Stimulated activated CD8-positive, alpha-beta memory T cell treated with anti-CD3 and anti-CD28 coated beads, Interleukin-15, amount 100 ng/mL, for 1 hour (primary cell): Measurements from ENCODE around the gene JTB.

Source experiments
- DNase-seq: peaks from one replicate; pipeline ENCODE4 v3.0.0-alpha.2; 2020; ENCODE audit warnings: low read depth

JTB gene

DNA sequence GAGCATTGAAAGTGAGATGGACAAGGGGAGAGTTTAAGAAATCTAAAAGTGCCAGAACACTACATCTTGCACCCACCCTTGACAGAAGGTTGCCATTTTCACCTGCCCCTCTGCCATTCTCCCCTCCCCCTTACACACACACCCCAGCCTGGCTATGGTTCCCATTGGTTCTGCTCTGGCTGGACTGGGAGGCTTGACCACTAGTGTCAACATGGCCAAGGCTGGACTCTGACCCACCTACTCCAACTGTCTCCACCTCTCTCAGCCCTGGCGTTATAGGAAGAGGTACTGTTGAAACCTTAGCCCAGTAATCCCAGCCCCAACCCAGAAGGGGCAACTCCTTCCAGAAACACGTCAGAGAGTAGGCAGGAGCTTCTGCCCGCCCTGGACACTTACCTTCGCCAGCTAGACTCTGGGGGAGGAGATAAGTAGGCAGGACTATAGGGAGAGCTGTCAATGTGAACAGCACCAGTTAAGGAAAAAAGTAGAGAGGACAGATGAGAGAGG is 23.6 kb downstream of the JTB start:
- DNase-seq = no peak

DNA sequence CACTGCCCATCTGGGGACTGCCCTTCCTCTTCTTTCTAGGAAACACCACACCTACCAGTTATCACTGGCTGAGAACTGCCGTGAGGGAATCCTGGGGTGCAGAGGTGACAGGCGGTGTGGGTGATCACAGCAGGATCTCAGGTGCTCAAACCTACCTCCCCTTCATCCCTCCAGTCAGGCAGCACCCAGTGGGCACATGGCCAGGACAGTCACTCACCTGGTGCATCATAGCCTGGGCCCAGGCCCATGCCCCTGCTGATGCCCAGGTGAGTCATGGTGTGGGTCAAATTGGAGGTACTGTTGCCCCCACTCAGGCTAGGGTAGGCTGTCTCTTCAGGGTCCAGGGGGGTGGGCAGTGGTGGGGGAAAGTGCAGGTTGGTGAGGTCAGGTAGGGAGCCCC is 25.7 kb downstream of the JTB start:
- DNase-seq = no peak

DNA sequence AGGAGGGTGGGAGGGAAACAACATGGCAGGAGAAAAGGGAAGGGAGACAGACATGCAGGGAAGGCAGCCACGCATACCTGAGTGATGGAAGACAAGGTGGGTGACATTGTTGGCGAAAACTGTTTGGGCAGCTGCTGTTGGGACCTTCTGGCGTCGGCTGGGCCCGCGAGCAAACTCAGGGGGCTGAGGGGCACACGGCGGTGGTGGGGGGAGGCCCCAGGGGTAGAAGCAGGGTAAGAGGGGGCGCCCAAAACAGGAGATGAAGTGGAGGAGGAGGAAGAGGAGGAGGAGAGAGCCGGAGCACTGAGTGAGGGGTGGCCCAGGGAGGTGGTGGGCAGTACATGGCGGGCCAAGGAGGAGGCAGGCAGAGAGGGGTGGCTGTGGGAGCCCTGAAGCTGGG is 26.3 kb downstream of the JTB start:
- no peak for DNase-seq

DNA sequence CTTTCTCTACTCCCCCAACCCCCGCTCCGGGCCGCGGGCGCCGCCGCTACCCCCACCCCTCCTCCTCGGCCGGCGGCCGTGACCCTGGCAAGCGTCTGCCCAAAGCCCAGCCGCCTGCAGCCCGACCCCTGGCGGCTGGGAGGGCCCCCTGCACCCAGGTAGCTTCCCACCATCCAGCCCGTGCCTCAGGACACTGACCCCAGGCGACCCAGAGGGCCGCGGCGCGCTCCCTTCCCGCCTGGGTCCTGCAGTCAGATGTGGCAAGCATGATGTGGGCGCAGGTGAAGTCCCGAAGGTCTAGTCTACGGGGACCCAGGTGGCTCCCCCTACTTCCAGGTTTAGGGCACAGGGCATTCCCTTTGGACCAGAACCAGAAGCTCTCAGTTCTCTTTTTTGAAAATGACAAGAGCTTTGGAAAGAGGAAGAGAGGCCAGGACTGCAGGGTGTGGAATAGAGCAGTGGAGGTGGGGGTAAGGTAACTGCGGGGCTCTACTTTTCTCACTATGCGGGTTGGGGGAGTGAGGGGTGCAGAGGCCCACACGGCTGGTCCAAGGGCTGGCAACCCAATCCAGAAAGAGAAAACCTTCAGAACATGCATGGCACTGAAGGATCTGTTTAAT is 30.7 kb downstream of the JTB start, which contains the start of gene DENND4B:
Gene DENND4B, minus strand, starts transcription at position 97 of the 620 bp plus-strand sequence. CDS start 2,344 bp downstream, outside the sequence.
- peak; percentile 42 for DNase-seq

DNA sequence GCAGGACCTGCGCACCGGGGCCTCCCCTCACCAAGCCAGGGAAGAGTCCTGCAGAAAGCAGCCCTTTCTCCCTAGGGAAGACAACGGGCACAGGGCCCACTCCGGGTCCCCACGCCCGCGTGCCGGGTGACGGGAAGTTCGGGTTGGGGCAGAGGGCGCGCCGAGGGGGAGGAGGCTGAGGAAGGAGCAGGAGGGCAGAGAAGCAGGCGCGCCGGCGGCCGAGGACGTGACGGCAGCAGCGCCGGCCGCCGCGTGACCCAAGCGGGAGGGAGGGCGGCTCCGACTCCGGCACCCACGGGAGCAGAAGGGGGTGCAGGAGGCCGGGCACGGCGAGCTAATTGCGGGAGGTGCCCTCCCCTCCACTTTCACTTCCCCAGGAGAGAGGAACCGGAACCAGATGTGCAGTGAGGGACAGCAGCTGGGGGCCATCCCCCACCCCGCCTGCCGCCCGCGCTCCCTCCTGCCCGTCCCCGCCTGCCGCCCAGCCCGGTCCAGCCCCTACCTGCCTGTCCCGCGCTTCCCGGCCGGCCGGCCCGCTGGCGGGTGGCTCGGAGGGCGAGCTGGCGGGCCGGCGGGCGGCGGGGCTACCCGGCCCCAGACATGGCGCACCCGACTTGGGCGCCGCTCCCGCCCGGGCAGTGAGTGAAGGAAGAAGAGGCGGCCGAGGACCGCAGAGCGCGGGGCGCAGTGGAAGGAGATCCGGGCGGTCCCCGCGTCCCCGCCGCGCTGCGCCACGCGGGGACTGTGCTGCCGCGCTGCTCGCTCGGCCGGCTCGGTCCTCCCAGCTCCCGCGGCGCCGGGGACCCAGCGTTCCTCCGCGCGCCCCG is 31.5 kb downstream of the JTB start:
- DNase-seq = peak; percentile 47

DNA sequence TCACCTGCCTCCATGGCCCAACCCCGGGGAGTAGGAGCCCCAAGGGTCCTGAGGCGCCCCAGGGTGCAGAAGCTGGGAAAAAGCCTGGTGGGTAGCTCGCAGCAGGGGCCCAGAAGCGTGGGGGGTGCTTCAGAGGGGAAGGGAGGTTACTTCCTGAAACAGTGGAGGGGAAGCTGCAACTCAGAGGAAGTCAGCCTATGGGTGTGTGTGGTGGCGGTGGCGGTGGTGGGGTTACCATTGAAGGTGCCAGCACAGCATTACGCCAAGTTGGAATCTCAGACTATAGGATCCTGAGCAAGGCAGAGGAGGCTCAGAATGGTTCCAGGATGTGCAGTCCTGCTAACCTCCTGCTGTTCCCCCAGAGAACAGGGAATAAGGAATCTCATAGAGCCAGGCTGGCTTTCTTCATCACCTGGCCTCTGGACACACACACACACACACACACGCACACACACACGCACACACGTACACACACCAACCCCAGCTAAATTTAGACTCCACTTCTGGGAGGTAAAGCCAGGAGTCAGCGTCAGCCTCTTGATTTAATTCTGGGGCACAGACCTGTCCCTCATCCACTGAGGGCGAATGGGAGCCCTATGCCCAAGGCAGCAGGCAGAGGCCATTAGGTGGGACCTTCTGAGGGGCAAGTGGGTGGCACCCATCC is 32.2 kb downstream of the JTB start:
- DNase-seq = peak; percentile 63

DNA sequence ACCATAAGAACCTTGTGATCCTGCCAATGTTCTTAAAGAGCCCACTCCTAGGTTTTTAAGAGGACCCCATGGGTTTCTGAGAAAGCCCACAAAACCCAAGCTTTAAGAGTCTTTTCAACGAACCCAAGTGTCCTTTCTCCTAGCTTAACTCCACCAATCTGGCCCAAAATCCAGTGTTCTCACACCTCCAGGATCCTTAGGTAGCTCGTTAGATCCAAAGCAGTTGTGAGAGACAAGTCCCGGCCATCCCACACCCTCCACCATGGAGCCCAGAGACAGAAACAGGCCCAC is 32.7 kb downstream of the JTB start:
- DNase-seq = no peak

DNA sequence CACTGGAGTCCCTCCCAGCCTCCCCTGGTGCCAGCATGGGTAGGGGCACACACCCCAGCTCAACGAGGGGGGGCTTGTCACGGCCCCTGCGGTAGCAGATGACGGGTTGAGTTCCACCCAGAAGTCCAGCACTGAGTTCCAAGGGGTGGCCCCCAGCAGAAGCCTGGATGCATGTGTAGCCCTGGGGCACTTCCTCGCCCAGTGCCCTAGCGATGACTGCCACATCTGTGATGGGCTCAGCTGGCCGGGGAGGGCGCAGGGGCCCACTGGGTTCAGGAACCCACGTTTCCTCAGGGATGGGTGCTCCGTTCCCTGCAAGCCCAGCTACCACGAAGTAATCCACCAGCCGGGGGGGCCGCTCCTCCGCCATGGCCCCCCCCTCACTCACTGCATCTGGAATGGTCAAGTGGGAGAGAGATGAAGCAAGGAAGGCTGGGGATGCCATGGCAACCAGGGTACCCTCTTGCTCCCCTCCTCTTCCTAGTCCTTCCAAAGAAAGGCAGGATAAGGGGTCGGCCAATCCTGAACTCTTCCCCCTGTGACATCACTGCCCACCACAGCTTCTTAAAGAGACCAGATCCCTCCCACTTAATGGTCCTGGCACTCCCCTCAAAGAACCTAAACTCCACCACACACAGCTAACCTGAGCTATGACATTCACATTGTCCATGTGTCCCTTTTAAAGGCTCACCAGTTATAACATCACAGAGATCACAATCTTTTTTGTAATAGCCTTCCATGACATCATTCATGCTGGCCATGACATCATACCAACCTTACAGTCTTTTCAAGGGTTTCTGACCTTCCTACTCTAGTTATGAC is 33.3 kb downstream of the JTB start:
- no peak for DNase-seq

DNA sequence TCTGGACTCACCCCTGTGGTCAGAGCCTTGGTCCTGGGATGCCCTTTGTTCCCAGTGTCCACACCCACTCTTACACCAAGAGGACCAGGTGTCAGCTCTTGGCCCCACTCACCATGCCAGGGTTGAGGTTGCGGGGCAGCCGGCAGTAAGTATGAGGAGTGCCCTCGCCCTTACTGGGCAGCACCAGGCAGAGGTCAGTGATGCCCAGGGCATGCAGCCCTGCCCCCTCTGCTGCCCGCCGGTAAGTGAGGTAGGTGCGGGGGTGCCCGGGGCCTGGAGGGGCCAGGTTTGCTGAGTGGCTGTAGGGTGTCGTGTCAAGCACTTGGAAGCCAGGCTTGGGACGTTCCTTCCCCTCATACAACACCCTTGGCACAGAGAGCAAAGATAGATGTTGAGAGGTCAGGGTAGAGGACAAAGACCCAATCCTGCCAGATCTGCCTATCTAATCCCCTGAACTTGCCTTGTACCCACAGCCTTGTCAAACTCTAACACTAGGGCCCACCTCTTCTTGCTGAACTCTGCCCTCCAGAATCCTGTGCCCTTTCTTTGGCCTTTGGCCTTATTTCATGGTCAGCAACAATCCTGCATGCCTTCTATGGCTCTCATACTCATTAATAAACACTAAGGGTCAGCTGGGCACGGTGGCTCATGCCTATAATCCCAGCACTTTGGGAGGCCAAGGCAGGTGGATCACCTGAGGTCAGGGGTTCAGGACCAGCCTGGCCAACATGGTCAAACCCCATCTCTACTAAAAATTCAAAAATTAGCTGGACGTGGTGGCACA is 34.5 kb downstream of the JTB start:
- DNase-seq = no peak

DNA sequence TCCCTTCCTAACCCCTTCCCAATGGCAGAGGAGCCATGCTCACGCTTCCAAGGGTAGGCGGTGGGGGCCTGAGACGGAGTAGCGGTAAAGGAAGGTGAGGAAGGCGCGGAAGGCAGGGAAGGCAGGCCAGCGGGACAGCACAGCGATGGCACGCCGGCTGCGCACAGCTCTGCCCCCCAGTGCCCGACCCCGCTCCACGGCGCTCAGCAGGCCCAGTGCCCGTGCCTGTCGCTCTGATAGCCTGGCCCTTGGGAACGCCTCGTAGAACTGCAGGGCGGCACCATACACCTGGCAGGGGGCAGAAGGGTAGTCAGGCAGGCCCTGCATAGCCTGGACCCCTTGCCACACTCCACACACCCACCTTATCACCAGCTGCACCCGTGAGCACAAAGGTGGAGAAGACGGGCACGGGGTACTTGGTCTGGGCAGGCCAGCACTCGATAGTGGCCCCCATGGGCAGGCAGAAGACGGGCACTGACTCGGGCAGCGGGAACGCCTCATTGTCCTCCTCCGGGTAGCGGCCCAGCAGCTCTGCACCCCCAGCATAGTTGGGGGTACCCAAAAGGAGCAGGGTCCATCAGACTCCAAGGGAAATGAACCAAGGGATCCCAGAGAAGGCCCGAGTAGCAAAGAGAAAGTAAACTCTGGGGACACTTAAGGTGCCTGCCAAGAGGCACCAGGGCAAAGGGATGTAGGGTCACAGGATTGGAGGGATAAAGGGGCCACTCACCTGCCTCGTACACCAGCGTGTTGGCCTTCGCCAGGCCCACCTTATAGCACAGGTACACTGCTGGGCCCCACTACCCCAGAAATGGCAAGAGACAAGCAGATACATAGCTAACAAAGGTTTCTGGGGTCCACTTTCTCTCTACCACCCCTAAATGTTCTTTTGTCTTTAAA is 35.4 kb downstream of the JTB start:
- DNase-seq = no peak

DNA sequence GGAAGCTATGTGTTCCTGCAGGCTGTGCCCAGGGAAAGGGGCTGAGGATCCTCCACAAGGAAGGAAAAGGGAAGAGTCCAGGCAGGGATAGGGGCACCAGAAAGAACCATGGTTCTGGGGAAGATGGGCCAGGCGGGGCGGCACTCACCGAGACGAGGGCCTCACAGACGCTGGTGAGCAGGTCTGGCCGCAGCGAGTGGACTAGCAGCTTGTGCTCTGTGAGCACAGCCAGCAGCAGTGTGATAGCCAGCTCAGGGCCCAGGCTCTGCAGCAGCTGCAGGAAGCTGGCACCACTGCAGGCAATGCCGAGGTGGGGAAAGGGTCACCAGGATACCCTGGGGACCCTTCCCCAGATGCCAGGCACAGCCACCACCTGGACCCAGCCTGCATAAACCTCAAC is 36.7 kb downstream of the JTB start:
- DNase-seq = no peak

DNA sequence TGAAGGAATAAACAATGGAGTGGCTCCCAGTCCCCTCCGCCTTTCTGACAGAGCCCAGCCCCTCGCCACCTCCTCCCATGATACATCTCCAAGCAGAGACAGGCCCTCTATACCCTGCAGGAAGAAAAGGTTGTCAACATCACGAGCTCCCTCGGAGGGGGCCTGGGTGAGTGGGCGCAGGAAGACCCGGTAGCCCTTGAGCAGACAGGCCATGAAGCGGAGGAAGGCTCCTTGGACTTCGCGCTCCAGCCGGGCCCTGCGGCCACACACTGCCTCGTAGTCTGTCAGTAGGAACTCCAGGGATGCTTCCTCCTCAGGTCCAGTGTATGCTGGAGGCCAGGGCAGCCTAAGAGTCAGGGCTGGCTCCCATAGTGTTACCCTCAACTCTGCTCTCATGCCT is 38.0 kb downstream of the JTB start:
- no peak for DNase-seq

DNA sequence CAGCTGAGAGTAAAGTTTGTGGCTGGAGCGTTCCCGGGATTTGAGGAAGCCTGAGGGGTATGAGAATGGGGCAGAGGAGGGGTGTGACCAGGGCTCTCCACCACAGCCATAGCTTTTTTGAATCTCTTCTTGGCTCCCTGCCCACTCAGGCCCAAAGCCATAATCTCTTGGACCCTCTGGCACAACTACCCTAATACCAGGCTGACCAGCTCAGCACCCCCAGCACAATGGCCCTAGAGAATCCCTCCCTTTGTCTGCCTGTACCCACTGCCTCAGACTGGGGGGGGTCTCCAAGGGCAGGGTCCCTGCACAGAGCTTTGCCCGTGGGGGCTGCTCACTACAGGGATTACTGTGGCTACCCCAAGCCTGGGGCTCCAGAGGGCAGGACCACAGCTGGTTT is 38.5 kb downstream of the JTB start:
- DNase-seq = no peak

DNA sequence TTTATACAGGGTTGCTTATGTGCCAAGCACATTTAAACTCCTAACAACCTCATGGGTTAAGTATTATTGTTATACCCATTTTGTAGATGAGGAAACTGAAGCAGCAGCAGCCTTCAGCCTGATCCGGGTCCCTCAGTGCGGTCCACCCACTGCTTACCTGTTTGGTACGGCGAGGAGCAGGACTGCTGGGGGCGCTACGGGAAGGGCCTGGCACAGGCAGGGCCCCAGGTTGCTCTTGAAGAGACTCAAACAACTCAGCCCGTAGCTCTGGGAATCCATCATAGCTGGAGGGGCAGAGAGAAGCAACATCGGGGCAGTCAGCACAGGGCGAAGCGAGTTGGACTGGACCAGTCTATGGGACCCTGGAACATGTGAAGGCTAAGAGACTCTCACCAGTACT is 40.1 kb downstream of the JTB start:
- no peak for DNase-seq

DNA sequence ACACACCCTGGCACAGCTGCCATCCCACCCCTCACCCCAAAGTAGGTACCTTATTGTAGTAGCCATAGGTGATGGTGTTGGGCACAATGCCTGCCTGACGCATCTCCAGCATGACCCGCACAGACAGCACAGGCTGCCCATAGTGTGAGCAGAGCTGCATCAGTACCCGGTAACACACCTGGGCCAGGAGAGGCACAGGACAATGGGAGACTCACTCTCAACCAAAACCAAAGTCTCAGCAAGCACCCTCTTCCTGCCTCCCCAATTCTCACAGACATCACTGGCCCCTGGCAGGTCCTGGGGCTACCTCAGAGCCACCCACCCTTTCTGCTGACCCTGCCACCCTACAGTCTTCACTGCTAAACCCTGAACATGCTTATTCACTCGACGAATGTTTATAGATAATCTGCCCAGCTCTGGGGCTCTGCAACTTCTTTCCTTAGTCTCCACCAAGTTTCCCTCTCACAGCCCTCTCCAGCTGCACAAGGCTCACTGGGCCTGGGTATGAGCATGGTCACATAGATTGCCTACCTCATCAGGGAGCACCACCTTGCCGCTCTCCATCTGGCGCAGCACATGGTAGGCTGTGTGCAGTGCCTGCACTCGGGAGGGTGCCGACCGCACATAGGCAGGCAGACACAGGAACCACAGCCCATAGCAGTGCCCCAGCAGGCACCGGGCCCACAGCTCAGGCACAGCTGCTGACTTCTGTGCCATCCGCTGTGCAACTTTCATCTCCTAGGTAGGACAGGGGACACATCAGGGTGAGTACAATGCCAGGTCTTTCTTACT is 41.3 kb downstream of the JTB start:
- DNase-seq = no peak

DNA sequence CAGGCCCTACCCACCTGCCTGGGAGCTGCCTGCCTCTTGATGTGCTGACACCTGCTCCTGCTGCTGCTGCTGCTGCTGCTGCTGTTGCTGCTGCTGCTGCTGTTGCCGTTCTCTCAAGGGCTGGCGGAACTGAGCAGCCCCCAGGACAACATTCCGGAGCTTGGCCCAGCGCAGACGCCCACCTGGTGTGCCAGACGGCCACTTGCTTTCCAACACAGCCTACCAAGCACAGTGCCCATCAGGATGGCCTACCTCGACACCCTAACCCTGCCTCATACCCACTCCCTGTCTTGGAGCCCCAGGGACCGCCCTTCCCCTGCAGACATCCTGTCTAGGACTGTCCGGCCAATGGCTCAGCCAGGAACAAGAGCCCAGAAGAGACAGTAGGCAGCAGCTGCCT is 42.7 kb downstream of the JTB start:
- DNase-seq = no peak

DNA sequence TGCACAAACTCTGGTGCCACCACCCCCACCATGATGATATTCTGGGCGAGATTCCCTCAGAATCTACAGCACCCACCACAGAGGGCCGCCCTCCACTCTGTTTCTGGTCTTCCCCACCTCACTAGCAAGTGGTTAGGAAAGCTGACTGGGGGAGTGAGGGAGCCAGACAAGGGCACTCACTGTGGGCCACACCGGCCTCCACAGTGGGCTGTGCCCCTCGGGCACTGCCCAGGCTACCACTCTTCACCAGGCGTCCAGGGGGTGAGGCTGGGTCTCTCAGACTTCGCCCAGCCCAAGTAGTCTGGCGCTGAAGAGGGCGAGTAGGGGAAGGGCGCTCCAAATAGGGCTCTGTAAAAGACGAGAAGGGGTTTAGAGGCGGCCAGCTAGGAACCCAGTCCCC is 43.5 kb downstream of the JTB start:
- no peak for DNase-seq

DNA sequence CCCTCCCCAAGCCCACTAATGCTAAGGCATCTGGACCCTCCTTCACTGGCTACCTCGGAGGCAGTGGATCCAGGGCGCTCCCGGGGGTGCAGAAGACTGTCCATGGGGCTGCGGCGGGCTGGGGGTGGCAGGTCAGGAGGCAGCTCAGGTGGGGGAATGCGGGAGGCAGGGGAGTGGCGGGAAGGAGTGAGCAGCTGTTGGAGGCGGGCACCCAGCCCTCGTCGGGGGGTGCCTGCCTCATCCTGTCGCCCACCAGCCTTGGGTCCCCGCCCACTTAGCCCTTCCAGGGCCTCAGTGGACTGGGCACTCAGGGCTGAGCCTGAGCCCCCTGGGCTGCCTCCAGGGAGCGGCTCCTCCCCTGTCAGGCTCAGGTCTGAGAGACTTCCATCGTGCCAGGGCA is 44.0 kb downstream of the JTB start:
- no peak for DNase-seq
